ENCODE data around the gene PLCL1.

Gene PLCL1

GRCh38 chr2:197964720-197965119 is 160.3 kb downstream of the PLCL1 start:
- DNase-seq, result no peak

DNA sequence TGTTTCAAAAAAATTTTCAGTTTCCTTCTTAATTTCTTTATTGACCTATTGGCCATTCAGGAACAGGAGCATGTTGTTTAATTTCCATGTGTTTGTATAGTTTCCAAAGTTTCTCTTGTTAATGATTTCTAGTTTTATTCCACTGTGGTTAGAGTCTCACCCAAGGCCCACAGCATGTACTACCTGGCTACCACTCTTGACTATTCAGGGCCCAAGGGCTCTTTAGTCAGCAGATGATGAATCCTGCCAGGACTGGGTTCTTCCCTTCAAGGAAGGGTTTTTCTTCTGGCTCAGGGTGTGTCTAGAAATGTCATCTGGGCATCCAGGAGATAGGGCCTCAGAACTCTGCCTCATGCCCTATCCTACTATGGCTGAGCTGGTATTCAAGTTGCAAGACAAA is 161.4 kb downstream of the PLCL1 start:
- DNase-seq, result no peak

- DNase-seq, result peak; percentile 92
These were observed 165.0 kb downstream of the PLCL1 start for GRCh38 chr2:197969391-197969893.

DNA sequence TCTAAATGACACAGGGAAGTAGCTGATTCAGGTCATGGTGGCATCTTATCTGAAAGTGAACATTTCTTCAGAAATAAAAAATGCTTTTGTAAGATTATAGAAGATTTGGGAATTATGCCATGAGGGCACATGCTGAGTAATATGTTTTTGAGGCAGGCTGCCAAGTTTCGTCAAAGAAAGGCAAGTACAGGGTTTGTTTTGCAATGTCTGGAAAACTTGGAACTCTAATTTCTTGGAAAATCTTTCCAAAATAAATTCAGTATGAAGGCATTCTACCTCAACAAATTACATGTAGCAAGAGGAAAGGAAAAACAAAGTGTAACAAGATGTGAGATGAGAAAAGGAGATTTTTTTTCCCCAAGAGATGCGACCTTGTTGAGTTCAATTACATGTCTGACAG is 167.7 kb downstream of the PLCL1 start:
- DNase-seq, result peak; percentile 90

GRCh38 chr2:197972587-197972986 is 168.2 kb downstream of the PLCL1 start:
- DNase-seq, result no peak

- DNase-seq, result peak; percentile 12
These were observed 169.4 kb downstream of the PLCL1 start for GRCh38 chr2:197973772-197974171.

DNA sequence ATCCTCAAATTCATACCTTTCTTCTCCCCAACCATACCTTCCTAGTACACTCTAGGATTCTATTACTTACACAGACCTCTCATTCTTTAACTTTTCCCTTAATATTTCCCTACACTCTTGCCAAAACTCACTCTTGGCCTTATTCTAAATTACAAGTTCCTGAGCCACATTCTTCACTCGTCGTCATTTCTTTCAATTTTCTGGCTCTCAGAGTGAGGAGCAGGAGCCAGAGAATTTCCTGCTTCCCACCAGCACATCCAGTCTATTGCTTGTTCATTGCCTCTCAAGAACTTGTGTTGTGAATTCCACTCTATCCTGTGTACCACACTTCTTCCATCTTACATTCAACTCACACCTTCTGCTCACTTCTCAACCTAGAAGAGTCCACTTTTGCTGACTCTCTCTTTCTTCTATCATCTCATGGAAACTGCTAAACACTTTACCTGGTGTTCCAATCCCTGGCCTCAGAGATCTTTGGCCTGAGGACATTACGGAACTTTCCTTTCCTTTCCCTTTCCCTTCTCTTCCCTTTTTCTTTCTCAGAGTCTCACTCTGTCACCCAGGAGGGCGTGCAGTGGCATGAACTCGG is 171.6 kb downstream of the PLCL1 start:
- DNase-seq, result peak; percentile 45

DNA sequence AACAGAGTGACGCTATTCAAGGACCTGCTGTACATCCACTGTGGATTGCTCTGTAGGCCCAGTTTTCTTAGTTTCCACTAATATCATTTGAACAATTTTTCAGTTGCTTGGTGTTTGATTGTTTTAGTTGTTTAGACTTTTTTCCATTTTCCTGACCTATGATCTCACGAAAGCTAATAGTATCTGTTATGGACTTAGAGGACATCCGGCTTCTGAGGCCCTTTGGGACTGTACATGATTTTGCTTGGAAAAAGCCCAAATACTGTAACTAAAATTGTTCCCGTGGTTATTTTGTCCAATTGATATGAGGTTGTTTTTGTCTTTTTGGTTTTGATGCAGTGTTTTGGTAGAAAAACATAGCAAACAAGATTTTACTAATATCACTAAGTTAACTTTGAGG is 174.6 kb downstream of the PLCL1 start:
- no peak for DNase-seq

DNA sequence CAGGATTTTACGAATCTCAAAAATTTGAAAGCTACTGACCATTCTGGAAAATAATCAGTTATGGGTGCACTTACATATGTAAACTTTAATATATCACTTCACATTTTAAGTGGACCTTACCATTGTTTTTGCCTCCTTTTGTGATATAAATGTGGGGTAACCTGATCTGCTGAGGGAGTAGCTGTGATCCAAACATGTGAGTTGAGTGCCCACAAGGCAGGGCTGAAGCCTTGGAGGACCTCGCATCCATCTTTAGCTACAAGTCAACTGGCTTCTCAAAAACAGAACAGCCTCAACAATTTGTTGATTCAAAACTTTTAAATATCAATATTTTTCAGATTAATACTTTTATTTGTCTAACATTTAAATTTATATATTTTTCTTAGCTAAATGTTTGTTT is 178.2 kb downstream of the PLCL1 start:
- DNase-seq, result no peak

DNA sequence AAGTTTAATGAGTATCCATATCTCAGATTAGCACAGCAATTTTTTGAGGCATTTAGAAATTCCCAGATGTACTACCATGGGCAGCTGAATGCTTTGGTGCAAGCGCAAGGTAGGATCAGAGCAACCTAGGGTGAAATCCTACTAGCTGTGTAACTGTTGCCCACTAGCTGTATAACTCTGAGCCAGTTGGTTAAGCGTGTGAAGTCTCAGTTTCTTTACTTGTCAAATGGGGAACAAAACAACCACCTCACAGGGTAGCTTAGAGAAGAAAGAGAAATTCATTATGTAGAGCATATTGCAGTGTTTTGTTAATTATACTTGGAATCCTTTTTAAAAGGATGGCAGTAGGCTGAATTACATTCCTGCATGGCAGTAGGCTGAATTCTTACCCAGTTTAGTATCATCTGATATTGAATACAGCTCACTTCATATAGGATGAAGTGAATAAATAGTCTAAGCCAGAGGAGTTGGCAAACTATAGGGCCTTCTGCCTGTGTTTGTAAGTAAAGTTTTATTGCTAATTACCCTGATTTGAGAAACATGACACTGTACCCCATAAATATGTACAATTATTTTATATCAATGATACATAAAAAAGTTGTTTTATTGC is 180.7 kb downstream of the PLCL1 start:
- DNase-seq, result no peak

DNA sequence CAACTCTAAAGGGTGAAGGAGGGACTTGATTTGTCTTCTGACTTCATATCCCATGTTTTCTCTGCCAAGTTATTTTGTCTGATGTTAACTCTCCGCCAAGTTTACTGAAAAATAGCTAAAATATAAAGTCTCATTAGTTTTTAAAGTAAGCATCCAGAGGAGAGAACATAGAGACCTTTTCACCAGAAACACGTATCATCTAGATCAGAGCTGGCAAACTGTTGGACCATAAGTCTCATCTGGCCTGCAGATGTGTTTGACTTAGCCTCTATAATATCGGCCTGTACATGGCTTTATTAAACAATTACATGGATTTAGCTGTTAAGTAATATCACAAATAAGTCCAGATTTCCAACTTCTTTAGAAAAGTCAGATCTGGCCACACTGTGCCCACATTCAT is 182.6 kb downstream of the PLCL1 start:
- no peak for DNase-seq

DNA sequence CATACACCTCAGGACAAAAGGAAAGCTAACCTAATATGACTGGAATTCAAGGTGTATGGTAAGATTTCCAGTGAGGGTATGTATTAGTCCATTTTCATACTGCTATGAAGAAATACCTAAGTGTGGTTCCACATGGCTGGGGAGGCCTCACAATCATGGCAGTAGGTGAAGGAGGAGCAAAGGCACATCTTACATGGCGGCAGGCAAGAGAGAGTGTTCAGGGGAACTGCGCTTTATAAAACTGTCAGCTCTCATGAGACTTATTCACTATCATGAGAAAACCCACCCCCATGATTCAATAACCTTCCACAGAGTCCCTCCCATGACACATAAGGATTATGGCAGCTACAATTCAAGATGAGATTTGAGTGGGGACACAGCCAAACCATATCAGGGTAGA is 186.0 kb downstream of the PLCL1 start:
- DNase-seq, result no peak

- DNase-seq, result no peak
These were observed 188.2 kb downstream of the PLCL1 start for GRCh38 chr2:197992482-197993133.

GRCh38 chr2:197993363-197993762 is 189.0 kb downstream of the PLCL1 start:
- DNase-seq, result no peak

- peak; percentile 64 for DNase-seq
These were observed 189.4 kb downstream of the PLCL1 start for GRCh38 chr2:197993830-197994229.

DNA sequence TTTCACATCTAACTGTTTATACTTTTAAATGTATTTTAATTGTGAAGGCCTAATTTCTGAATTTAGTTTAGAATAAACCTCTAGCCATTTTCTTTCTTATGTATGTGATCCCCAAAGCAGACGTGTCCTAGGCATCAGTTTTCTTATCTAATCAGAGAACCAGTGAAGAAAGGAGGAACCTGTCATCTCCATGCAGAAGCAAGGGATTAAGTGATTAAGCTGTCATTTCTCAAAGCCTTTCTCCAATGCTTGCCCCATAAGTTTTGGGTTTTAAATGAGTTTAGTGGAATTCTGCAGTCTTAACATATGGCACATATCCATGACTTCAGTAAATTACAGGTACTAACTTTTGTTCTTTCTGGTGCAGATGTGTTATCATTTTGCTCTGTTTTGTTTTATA is 190.4 kb downstream of the PLCL1 start:
- DNase-seq, result no peak

- DNase-seq, result no peak
These were observed 192.2 kb downstream of the PLCL1 start for GRCh38 chr2:197996583-197996982.

GRCh38 chr2:197997083-197997541 is 192.7 kb downstream of the PLCL1 start:
- no peak for DNase-seq

GRCh38 chr2:197998702-197999101 is 194.3 kb downstream of the PLCL1 start:
- DNase-seq, result no peak

- no peak for DNase-seq
These were observed 196.0 kb downstream of the PLCL1 start for GRCh38 chr2:198000417-198000816.

GRCh38 chr2:198004173-198004572 is 199.8 kb downstream of the PLCL1 start:
- peak; percentile 71 for DNase-seq

- DNase-seq, result no peak
These were observed 200.8 kb downstream of the PLCL1 start for GRCh38 chr2:198004921-198005829.

DNA sequence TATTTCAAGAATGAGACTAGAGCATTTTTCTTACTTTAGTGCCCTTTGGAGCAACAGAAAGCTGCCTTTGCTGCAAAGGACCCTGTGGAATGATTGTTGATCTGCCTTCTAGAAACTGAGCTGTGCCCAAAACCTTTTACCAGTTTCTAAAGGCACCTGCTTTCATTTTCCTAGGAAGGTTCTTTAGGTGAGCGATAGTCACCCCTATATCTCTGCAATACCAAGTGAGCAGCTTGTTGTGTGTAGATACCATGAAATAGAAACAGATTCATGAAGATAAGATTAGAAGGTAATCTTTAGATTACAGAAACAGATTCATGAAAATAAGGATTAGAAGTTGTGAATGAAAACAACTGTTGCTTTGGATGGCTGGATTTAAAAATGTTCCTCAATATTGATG is 202.3 kb downstream of the PLCL1 start:
- DNase-seq, result no peak
